Caco-2 (cell line): ENCODE data around the gene CACNA2D4. TPM values are rescaled to one million over a fixed set of nuclear protein-coding genes. Genes with fewer than 3 reads are reported as not detected.

ENCODE experiments used
- BruUV-seq: library from RNA; stranded (reverse); fragments of 400-500 nt; replicated peaks from 2 replicates; lab custom pipeline; 2021; lab: Mats Ljungman, UMichigan
- CTCF ChIA-PET: fragments of 300-600 bp; sonication (Branson Sonifier 250); formaldehyde crosslinking; loops from one replicate; lab custom pipeline; 2022; ENCODE audit warnings: antibody characterized with exemption; lab: Charles Lee
- POLR2A ChIA-PET: fragments of 300-600 bp; sonication (Branson Sonifier 250); formaldehyde crosslinking; loops from one replicate; lab custom pipeline; 2022; ENCODE audit warnings: antibody characterized with exemption; lab: Charles Lee
- DNase-seq, 2 experiments: peaks; one replicate each; pipeline versions ENCODE4 v3.0.0 to v3.0.0-alpha.2; 2020 to 2022
- H3K27me3 ChIP-seq: replicated peaks from 2 replicates; pipeline ENCODE4 v1.6.0; 2011; ENCODE audit warnings: low read length; ENCODE audit not compliant: control insufficient read depth, insufficient read depth
- H3K36me3 ChIP-seq: 2 replicates; pipeline ENCODE4 v1.5.1; 2011; ENCODE audit warnings: low read length; ENCODE audit not compliant: control insufficient read depth, insufficient read depth
- H3K4me1 ChIP-seq: fragments of 250-450 bp; sonication (Bioruptor Pico); 2 replicates; pipeline ENCODE4 v1.5.1; 2020; ENCODE audit warnings: mild to moderate bottlenecking
- H3K4me3 ChIP-seq: 2 replicates; pipeline ENCODE4 v1.5.1; 2011; ENCODE audit warnings: low read depth, mild to moderate bottlenecking, control low read depth, low read length
- H3K9me3 ChIP-seq: fragments of 250-450 bp; sonication (Bioruptor Pico); 2 replicates; pipeline ENCODE4 v1.5.1; 2020; ENCODE audit warnings: mild to moderate bottlenecking, moderate library complexity
- H3K27ac Mint-ChIP-seq: one replicate; pipeline ENCODE4 v1.8.0; 2022; ENCODE audit warnings: mixed read lengths; ENCODE audit not compliant: unreplicated experiment
- H3K27me3 Mint-ChIP-seq: one replicate; pipeline ENCODE4 v1.8.0; 2022; ENCODE audit warnings: mixed read lengths; ENCODE audit not compliant: insufficient read depth, unreplicated experiment
- H3K36me3 Mint-ChIP-seq: one replicate; pipeline ENCODE4 v1.8.0; 2022; ENCODE audit warnings: mild to moderate bottlenecking, mixed read lengths; ENCODE audit not compliant: insufficient read depth, unreplicated experiment
- H3K4me1 Mint-ChIP-seq: one replicate; pipeline ENCODE4 v1.8.0; 2022; ENCODE audit warnings: low read depth, mixed read lengths; ENCODE audit not compliant: unreplicated experiment
- H3K4me3 Mint-ChIP-seq: one replicate; pipeline ENCODE4 v1.8.0; 2022; ENCODE audit warnings: mild to moderate bottlenecking, moderate library complexity, mixed read lengths; ENCODE audit not compliant: unreplicated experiment
- H3K9me3 Mint-ChIP-seq: one replicate; pipeline ENCODE4 v1.8.0; 2022; ENCODE audit warnings: mixed read lengths; ENCODE audit not compliant: unreplicated experiment
- intact Hi-C: fragments of 100-400 bp; cut with micrococcal nuclease; formaldehyde crosslinking; loops from one replicate; pipeline ENCODE4 v1.10.0; 2022; ENCODE audit not compliant: unreplicated experiment
- total RNA-seq: library from RNA; stranded (reverse); gene quantifications from 2 replicates; pipeline ENCODE4 v1.2.3, GENCODE V29; 2022
- TF ChIP-seq, protein P1 (sequence below), 2 experiments: fragments of 200-600 bp in 1 of 2; IDR thresholded peaks; 1 replicate in 1 of 2; 2 replicates in 1 of 2; pipeline versions ENCODE4 v1.5.1 to v1.8.0; 2011 to 2022; ENCODE audit warnings: antibody characterized with exemption in 1 of 2, control low read depth in 1 of 2, inconsistent platforms in 1 of 2, low read depth in 1 of 2, low read length in 1 of 2, mild to moderate bottlenecking in 1 of 2, moderate library complexity in 1 of 2; ENCODE audit not compliant: insufficient read depth in 1 of 2, severe bottlenecking in 1 of 2, unreplicated experiment in 1 of 2

Gene CACNA2D4
- total RNA-seq, 1 experiment from 2014 or later, result 2.2 TPM

DNA sequence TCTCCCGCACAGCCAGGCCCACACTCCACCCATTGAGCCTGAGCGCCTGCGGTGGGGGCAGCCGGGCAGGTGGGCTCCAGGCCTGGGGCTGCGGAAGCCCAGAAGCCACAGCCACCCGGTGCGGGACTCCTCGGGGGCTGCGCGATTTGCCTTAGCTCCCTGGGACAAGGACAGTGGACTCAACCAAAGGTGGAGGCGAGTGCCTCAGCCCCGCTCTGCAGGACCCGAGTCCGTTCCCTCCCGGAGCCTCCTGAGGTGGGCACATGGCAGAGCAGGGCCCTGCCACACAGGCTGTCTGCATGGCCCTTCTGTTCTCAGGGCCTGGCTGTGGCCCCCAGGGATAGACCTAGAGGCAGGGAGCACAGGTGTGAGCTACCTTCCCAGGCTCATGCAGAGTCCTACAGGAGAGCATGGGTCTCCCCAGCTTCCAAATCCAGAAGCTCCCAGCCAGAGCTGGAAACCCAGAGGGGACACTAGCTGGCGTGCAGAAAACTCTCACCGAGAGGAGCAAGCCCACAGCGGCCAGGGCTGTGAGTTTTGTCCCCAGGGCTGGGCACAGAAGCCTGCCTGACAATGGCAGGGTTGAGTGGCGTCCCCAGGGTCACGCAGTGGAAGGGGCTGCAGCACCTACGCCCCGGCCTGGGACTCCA, 120.3 kb downstream of the CACNA2D4 start:
- ChIA-PET POLR2A (no interaction called here), CTCF (interaction anchor here (0.6 to 3.0 kb wide), 4 partner anchors 142 to 785 kb away, joined by 3 to 14 read pairs (median 4); no protein-coding TSS in a partner anchor)
- TF ChIP-seq, protein P1, sequence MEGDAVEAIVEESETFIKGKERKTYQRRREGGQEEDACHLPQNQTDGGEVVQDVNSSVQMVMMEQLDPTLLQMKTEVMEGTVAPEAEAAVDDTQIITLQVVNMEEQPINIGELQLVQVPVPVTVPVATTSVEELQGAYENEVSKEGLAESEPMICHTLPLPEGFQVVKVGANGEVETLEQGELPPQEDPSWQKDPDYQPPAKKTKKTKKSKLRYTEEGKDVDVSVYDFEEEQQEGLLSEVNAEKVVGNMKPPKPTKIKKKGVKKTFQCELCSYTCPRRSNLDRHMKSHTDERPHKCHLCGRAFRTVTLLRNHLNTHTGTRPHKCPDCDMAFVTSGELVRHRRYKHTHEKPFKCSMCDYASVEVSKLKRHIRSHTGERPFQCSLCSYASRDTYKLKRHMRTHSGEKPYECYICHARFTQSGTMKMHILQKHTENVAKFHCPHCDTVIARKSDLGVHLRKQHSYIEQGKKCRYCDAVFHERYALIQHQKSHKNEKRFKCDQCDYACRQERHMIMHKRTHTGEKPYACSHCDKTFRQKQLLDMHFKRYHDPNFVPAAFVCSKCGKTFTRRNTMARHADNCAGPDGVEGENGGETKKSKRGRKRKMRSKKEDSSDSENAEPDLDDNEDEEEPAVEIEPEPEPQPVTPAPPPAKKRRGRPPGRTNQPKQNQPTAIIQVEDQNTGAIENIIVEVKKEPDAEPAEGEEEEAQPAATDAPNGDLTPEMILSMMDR (IDR thresholded peaks at IDR 0.05; ENCODE audit: insufficient read depth in 1 of 2, low read depth in 1 of 2, low read length in 1 of 2, severe bottlenecking in 1 of 2, unreplicated experiment in 1 of 2), result no peak
- Histone ChIP-seq H3K9me3 (no peaks in the 10 kb centered on the region), H3K4me3 (no peak overlapping the region), H3K4me1 (peaks cover 8% of the 10 kb centered on the region; the same call in 1 of the 2 replicates), H3K27me3 (no peaks in the 10 kb centered on the region), H3K36me3 (no peaks in the 10 kb centered on the region)
- no TSS peak for BruUV-seq
- no peak for DNase-seq
- Mint-ChIP-seq H3K27me3 (no peaks in the 10 kb centered on the region), H3K36me3 (peaks cover 12% of the 10 kb centered on the region), H3K27ac (no peak overlapping the region), H3K4me1 (peaks cover 9% of the 10 kb centered on the region), H3K4me3 (no peak overlapping the region), H3K9me3 (no peaks in the 10 kb centered on the region)
- intact Hi-C loops, result loop anchor here (2.0 kb wide), 1 partner anchor 237 kb away; no protein-coding TSS in a partner anchor

DNA sequence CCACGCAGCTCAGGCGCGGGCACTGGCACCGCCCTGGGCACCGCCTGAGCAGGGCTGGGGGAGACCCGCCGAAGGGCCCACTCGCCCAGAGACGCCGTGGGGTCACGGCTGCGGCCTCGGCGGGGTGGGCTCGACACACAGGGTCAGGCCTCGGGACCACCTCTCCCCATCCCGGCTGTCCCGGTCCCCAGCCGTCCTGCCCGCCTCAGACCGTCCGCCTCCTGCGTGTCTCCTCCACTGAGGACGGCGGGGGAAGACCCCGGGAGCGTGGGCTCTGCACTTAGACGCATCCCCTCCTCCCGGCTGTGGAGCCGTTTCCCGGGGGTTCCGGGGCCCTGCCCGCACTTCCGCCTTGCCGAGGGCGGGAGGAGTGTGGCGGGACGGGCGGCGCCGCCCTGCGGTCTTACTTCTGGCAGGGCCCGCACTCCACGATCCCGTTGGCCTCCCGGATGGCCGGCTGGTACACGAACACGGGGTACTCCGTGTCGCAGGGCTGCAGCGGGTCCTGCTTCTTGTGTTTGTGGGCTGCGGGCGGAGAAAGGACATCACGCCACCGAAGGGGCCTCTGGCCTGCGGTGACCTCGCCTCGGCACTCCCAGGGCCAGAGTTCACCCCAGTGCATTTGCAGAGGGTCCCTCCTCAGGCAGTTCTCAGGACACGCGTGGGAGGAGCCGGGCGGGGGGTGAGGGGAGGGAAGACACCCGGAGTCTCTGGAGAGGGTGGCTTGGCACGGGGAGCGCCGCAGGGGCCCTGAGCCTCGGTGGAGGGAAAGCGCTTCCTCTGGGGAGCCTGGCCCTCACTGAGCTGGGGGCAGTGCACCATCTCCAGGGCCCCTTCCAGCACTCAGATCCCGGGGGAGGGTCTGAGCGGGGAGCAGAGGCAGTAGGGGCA, 121.2 kb downstream of the CACNA2D4 start:
- Mint-ChIP-seq H3K4me1 (peaks cover 9% of the 10 kb centered on the region), H3K9me3 (no peaks in the 10 kb centered on the region), H3K27ac (no peak overlapping the region), H3K27me3 (no peaks in the 10 kb centered on the region), H3K4me3 (peak overlapping the region; percentile 82), H3K36me3 (peaks cover 18% of the 10 kb centered on the region)
- ChIA-PET CTCF (interaction anchor here (1.4 to 3.6 kb wide), 3 partner anchors 142 to 163 kb away, joined by 4 to 45 read pairs (median 14); no protein-coding TSS in a partner anchor), POLR2A (no interaction called here)
- TF ChIP-seq, protein P1 (IDR thresholded peaks at IDR 0.05; ENCODE audit: insufficient read depth in 1 of 2, low read depth in 1 of 2, low read length in 1 of 2, severe bottlenecking in 1 of 2, unreplicated experiment in 1 of 2), result no peak
- no TSS peak for BruUV-seq
- peak overlapping the region; percentile 40 for H3K4me3 ChIP-seq
- H3K9me3 ChIP-seq, result no peaks in the 10 kb centered on the region
- intact Hi-C loops, result loop anchor here (2.0 kb wide), 1 partner anchor 238 kb away; no protein-coding TSS in a partner anchor
- peaks cover 8% of the 10 kb centered on the region; the same call in 1 of the 2 replicates for H3K4me1 ChIP-seq
- H3K27me3 ChIP-seq, result no peaks in the 10 kb centered on the region
- DNase-seq, result peak in 1 of 2 experiments; percentile 38
- H3K36me3 ChIP-seq, result no peaks in the 10 kb centered on the region

GRCh38 chr12:1796515-1797010, 121.9 kb downstream of the CACNA2D4 start:
- no peak for DNase-seq
- H3K4me3 ChIP-seq, result peak overlapping the region; percentile 40
- no TSS peak for BruUV-seq
- no peaks in the 10 kb centered on the region for H3K9me3 ChIP-seq
- H3K4me1 ChIP-seq, result peaks cover 8% of the 10 kb centered on the region; the same call in 1 of the 2 replicates
- H3K27me3 Mint-ChIP-seq, result no peaks in the 10 kb centered on the region
- H3K27ac Mint-ChIP-seq, result peak overlapping the region; percentile 82
- ChIA-PET CTCF (interaction anchor here (1.0 to 3.6 kb wide), 7 partner anchors 10 to 190 kb away, joined by 3 to 45 read pairs (median 5); no protein-coding TSS in a partner anchor), POLR2A (no interaction called here)
- no peaks in the 10 kb centered on the region for H3K36me3 ChIP-seq
- peaks cover 9% of the 10 kb centered on the region for H3K4me1 Mint-ChIP-seq
- TF ChIP-seq, protein P1 (IDR thresholded peaks at IDR 0.05; ENCODE audit: insufficient read depth in 1 of 2, low read depth in 1 of 2, low read length in 1 of 2, severe bottlenecking in 1 of 2, unreplicated experiment in 1 of 2), result no peak
- intact Hi-C loops, result loop anchor here (1.0 to 2.0 kb wide), 2 partner anchors 144 to 238 kb away; no protein-coding TSS in a partner anchor
- H3K36me3 Mint-ChIP-seq, result peaks cover 24% of the 10 kb centered on the region
- peak overlapping the region; percentile 82 for H3K4me3 Mint-ChIP-seq
- H3K9me3 Mint-ChIP-seq, result no peaks in the 10 kb centered on the region
- no peaks in the 10 kb centered on the region for H3K27me3 ChIP-seq
